WI38 (cell line): ENCODE measurements around the gene NOS1AP.

Source experiments
- H3K4me3 ChIP-seq: 2 replicates; pipeline ENCODE4 v1.5.1; 2011; ENCODE audit warnings: low read depth, mild to moderate bottlenecking, control low read depth, low read length
- TF ChIP-seq, protein P1 (sequence below): IDR thresholded peaks from 2 replicates; pipeline ENCODE4 v1.5.1; 2012; ENCODE audit warnings: low read depth, mild to moderate bottlenecking, control low read depth, low read length

The NOS1AP gene

DNA sequence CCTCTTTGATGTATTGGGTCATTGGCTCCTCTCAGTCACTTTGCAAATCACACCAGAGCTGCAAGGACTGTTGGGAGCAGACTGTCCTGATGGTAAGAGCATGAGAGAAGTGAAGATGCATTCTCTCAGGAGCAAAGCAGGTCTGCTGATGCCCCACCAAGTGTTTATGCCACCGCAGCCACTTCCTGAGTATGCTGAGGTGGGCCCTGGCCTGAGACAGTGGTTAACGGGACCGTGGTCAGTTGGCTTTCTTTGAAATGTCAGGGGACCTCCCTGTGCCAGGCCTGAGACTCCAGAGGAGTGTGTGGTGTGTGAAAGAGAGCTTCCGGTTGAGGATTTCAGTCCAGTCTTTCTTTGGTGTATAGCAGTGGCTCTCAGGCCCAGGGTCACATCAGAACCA lies 227.7 kb downstream of the NOS1AP start:
- no peak overlapping the region for H3K4me3 ChIP-seq

GRCh38 chr1:162298266-162298665 lies 228.8 kb downstream of the NOS1AP start:
- TF ChIP-seq, protein P1, sequence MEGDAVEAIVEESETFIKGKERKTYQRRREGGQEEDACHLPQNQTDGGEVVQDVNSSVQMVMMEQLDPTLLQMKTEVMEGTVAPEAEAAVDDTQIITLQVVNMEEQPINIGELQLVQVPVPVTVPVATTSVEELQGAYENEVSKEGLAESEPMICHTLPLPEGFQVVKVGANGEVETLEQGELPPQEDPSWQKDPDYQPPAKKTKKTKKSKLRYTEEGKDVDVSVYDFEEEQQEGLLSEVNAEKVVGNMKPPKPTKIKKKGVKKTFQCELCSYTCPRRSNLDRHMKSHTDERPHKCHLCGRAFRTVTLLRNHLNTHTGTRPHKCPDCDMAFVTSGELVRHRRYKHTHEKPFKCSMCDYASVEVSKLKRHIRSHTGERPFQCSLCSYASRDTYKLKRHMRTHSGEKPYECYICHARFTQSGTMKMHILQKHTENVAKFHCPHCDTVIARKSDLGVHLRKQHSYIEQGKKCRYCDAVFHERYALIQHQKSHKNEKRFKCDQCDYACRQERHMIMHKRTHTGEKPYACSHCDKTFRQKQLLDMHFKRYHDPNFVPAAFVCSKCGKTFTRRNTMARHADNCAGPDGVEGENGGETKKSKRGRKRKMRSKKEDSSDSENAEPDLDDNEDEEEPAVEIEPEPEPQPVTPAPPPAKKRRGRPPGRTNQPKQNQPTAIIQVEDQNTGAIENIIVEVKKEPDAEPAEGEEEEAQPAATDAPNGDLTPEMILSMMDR = no peak
- no peak overlapping the region for H3K4me3 ChIP-seq

More for the DNA sequence above, 227.7 kb downstream of the NOS1AP start:
- TF ChIP-seq, protein P1 = no peak

DNA sequence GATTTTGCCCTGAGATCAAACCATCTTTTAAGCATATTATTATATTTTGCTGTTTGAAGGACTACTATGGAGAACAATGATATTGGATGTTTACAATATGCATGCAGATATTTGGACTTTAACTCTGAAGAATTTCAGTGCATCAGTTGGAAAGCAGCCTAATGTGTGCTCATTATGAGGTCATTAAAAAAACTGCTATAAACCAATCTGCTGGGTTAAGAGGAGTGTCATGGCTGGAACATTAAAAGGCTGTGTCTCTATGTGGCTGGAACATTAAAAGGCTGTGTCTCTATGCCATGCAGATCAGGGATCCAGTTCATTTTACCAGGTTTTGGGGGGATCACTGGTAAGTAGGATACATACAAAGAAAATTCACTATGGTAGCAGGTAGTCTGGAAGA lies 229.5 kb downstream of the NOS1AP start:
- TF ChIP-seq, protein P1 = no peak
- H3K4me3 ChIP-seq = no peak overlapping the region

GRCh38 chr1:162300057-162300917 lies 230.8 kb downstream of the NOS1AP start:
- TF ChIP-seq, protein P1 = no peak
- H3K4me3 ChIP-seq = no peak overlapping the region

DNA sequence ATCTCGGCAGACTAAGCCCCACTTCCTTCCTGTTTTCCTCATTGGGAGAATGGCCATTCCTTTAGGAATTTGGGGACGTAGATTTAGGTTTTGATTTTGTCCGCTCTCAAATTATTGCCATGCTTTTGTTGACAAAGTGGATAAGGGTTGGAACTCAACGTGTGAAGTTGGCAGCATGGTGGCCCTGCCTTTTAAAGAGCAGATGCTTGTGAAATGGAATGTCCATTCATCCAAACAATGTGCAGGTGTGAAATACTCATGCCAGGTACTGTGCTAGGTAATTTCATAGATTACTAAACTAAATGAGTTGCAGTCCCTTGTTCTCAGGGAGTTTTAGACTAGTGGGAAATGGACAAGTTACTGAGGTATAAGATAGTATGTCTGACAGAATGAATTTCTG lies 232.2 kb downstream of the NOS1AP start:
- TF ChIP-seq, protein P1 = no peak
- H3K4me3 ChIP-seq = no peak overlapping the region

GRCh38 chr1:162302306-162303003 lies 233.0 kb downstream of the NOS1AP start:
- H3K4me3 ChIP-seq = no peak overlapping the region
- TF ChIP-seq, protein P1 = no peak

GRCh38 chr1:162303004-162303344 lies 233.5 kb downstream of the NOS1AP start:
- TF ChIP-seq, protein P1 = no peak
- H3K4me3 ChIP-seq = no peak overlapping the region
